NCI-H2029 (cell line): Measurements from ENCODE around the gene SORT1.
"Not testable (repeated sequence)": the region's sequence is repeated elsewhere in the genome, so short reads cannot be mapped to it uniquely, and the experiment has no call there.

Experiments
- DNase-seq: peaks from one replicate; lab custom pipeline; 2025; lab: John Stamatoyannopoulos, UW

The SORT1 gene

GRCh38 chr1:109379907-109380306, 17.8 kb downstream of the SORT1 start:
- no peak for DNase-seq

DNA sequence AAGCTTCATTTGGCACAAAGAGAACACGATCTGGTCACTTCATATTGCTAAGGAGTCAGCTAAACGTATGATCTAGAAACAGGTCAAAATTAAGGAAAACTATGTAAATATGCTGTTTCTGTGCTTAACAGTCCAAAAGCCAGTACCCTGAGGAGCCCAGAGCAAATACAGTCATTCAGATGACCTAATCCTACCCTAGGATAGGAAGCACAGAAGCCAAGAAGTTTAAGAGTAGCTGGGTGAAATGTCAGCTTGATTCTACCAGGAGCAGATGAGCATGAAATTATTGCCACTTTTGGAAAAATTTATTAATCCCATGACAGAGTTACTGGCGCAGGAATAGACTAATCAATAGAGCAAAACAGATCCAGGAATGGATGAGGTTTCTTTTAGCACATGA, 18.3 kb downstream of the SORT1 start:
- DNase-seq, result no peak

GRCh38 chr1:109377698-109378097, 20.0 kb downstream of the SORT1 start:
- DNase-seq, result no peak

DNA sequence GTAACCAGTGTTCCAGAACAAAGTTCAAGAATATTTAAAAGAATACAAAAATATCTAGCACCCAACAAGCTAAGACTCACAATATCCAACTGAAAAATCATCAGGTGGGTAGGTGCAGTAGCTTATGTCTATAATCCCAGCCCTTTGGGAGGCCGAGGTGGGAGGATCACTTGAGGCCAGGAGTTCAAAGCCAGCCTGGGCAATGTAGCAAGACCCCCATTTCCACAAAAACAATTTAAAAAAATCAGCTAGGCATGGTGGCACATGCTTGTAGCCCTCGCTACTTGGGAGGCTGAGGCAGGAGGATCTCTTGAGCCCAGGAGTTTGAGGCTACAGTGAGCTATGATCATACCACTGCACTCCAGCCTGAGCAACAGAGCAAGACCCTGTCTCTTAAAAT, 24.0 kb downstream of the SORT1 start:
- DNase-seq, result not testable (repeated sequence)

DNA sequence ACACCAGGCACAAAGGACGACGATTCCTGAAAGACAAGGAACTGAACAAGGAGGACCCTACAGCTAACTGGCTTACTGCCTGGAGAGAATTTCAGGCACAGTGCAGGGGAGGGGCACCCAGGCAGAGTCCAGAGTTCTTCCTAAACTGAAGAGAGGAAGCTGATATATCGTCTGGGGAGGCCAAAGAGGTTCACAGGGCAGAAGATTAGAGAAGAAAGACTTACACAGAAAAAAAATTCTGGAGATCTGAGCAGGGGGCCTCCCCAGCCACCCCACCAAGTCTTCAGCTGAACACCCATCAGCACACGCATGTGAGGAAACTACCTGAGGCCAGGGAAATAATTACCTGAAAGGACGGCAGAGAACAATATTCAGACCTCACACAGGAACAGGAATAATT, 24.6 kb downstream of the SORT1 start:
- no peak for DNase-seq

DNA sequence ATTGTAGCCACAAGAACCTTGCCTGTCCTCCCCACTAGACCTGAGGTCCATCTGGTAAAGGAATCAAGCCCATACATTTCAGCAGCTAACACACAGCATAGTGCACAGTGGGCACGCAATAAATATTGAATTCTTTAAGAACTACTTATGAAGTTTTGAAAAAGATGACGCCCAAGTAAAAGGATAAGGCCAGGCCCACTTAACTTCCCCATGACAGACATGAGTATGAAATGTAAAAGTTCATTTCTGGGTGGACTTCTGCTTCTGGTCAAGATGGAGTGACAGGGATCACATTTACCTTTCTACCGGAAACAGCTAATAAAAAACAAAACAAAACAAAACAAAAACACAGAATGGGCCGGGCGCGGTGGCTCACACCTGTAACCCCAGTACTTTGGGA, 25.4 kb downstream of the SORT1 start:
- DNase-seq, result no peak

GRCh38 chr1:109371341-109371739, 26.4 kb downstream of the SORT1 start:
- DNase-seq, result no peak

GRCh38 chr1:109370712-109371340, 26.9 kb downstream of the SORT1 start:
- no peak for DNase-seq

DNA sequence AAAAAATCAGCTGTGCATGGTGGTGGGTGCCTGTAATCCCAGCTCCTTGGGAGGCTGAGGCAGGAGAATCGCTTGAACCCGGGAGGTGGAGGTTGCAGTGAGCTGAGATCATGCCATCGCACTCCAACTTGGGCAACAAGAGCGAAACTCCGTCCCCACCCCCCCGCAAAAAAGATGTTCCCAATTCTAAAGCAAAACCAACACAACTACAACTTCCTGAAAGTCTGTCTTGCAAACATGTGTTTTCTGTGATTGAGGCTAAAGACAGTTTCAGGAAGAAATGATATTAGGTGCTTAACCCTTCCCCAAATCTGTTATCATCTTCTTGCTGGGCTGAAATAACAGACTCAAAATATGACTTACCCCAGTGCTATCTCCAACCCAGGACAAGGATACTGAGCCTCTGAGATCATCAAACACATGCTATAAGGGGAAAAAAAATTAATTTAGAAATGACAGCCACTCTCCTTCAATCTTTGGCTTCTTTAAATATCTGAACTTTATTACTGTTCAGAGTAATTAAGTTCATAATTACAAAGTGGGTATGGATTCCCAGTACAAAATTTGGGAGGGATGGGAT, 28.5 kb downstream of the SORT1 start:
- no peak for DNase-seq

DNA sequence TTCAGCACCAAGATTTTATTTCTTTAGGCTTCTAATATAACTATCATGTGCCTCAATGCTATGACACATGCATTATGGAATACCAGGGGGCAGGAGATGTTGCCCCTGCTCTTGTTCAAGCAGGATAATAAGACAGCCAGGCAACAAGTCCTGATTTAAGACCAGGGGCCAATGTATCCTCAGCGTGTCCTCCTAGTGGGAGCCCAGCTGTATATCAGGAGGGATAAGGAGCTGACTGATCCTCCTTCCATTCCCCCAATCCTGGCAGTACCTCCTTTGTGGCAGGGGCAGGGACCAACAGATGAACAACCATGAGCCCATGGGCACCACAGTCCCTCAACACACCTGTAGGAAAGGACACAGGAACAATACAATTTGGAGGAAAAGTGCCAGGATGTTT, 29.3 kb downstream of the SORT1 start:
- DNase-seq, result no peak

GRCh38 chr1:109367626-109368025, 30.1 kb downstream of the SORT1 start:
- DNase-seq, result no peak

DNA sequence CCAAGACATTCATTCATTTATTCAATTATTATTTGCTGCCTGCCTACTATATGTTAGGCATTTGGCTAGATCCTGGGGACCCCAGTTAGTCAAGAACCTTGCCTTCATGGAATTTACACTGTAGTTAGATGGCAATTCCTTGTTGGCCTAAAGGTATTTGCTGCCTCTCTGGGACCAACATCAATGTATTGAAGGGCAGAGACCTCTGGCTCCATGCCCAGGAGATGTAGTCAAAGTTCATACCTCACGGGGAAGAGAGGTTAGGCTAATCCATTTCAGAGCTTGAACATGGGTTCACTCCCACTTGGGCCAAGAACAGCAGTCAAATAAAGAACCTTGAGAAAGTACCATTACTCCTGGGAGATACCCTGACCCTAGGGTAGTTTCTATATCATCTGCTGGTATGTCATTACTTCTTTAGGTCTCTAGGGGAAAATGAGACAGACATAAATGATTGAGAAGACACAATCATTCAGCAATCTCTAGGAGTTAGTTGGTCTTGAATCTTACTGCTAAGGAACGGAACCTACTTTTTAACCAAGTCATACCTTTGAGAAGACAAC, 32.0 kb downstream of the SORT1 start:
- DNase-seq, result no peak

GRCh38 chr1:109361649-109362048, 36.1 kb downstream of the SORT1 start:
- no peak for DNase-seq

DNA sequence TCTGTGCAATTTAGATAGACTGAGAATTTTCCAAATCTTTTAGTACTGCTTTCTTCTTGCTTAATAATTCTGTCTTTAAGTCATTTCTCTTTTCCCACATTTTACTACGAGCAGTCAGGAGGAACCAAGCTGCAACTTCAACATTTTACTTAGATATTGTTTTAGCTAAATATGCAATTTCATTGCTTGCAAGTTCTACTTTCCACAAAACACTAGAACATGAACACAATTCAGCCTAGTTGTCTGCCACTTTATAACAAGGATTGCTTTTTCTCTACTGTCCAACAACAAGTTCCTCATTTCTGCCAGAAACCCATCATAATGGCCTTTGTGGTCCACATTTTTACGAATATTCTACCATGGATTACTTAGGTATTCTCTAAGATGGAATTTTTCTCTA, 36.6 kb downstream of the SORT1 start:
- DNase-seq, result no peak

DNA sequence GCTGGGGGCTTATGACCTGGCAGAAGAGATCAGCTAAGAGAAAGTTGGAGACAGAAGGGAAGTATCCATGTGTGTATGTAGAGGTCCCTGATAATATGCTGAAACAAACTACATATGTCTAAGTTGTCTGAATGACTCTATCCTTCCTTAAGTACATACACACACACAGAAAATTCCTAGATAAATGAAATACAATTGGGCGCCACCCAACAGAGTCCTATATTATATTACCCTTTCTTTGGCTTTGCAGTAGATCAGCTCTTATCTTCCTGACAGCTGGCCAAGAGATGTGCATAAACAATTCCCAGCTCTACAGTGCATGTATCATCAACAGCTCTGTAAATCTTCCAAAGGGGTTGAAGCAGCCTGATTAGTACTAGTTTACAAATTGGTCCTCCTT, 40.1 kb downstream of the SORT1 start:
- DNase-seq, result peak; percentile 44

GRCh38 chr1:109356915-109357314, 40.8 kb downstream of the SORT1 start:
- DNase-seq, result peak; percentile 21

DNA sequence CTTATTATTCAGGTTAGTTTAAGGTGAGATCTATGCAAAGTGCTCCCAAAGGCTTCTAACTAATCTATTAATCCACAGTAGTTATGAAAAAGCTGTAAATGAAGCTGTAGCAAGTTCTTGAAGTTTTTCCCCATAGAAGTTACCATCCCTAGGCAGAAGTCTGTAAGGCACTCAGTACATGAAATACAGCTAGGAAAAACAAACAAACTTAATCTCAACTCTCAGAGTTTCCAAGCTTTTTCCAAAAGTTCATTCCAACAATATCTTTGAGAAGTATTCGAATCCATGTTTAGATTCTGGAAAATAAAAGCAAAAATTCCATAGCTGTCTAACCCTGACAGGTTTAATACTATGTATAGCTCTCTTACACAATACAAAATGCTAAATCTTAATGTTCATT, 41.2 kb downstream of the SORT1 start:
- no peak for DNase-seq

DNA sequence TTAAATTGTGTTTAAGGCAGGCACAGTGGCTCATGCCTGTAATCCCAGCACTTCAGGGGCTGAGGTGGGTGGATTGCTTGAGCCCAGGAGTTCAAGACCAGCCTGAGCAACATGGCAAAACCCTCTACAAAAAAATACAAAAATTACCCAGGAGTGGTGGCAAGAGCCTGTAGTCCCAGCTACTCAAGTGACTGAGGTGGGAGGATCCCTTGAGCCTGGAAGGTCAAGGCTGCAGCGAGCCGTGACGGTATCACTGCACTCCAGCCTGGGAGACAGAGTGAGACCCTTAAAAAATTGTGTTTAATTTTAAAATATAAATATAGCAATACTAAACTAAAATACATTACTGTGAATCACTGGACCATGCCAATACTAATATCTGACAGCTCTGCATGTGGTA, 42.8 kb downstream of the SORT1 start:
- DNase-seq, result no peak

GRCh38 chr1:109351457-109351856, 46.3 kb downstream of the SORT1 start:
- DNase-seq, result peak; percentile 14

DNA sequence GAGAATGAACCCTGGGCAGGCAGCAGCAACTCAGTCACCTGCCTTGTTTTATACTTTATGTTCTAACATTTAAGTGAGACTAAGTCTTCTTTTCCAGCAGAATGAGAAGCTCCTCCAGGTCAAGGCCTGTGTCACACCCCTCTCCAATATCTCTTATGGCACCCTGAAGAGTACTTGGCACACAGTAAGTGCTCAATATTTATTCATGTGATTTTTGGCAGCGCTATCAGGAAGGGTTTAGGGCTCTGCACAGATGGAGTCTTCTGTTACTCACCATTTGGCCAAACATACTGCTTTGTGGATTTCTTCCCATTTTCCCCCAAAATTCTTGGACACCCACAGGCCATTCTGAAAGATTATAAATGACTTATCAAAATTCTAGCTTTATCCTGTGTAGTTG, 47.1 kb downstream of the SORT1 start:
- peak; percentile 85 for DNase-seq

DNA sequence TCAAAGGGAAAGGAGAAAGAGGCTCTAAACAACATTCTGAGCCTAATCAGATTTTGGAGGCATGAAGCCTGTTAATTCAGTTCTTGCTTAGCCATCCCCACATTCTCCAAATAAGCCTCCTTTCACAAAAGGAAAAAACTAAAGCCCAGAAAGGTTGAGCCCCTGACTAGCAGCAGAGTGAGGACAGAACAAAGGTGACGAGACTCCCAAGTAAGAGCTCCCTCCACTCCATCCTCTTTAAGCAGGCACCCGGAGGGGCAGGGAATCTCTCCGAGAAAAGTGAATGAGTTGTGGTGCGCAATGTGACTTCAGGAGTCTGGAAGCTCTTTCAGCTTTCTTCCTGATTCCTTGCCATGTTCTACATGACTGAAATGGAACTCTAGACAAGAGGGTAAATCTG, 47.5 kb downstream of the SORT1 start:
- no peak for DNase-seq

- DNase-seq, result no peak
Measured at GRCh38 chr1:109347511-109347910, 50.2 kb downstream of the SORT1 start.

- no peak for DNase-seq
Measured at GRCh38 chr1:109341944-109342930, 55.5 kb downstream of the SORT1 start.
